GM06990 (cell line): ENCODE results near the gene MDFIC.

Experiments used
- DNase-seq: peaks from one replicate; pipeline ENCODE4 v3.0.0-alpha.2; 2011; ENCODE audit not compliant: insufficient read length; ENCODE audit errors: extremely low read depth
- H3K27me3 ChIP-seq: replicated peaks from 2 replicates; pipeline ENCODE4 v1.6.0; 2011; ENCODE audit warnings: low read length; ENCODE audit not compliant: control insufficient read depth, insufficient read depth
- H3K36me3 ChIP-seq: 2 replicates; pipeline ENCODE4 v1.5.1; 2011; ENCODE audit warnings: low read length; ENCODE audit not compliant: control insufficient read depth, insufficient read depth
- H3K4me3 ChIP-seq: replicated peaks from 2 replicates; pipeline ENCODE4 v1.5.1; 2011; ENCODE audit warnings: low read depth, mild to moderate bottlenecking, control low read depth, low read length
- TF ChIP-seq, protein P1 (sequence below): IDR thresholded peaks from 2 replicates; pipeline ENCODE4 v1.5.1; 2011; ENCODE audit warnings: low read length, control low read depth, mild to moderate bottlenecking, inconsistent platforms; ENCODE audit not compliant: insufficient read depth, poor library complexity, severe bottlenecking

Gene MDFIC

DNA sequence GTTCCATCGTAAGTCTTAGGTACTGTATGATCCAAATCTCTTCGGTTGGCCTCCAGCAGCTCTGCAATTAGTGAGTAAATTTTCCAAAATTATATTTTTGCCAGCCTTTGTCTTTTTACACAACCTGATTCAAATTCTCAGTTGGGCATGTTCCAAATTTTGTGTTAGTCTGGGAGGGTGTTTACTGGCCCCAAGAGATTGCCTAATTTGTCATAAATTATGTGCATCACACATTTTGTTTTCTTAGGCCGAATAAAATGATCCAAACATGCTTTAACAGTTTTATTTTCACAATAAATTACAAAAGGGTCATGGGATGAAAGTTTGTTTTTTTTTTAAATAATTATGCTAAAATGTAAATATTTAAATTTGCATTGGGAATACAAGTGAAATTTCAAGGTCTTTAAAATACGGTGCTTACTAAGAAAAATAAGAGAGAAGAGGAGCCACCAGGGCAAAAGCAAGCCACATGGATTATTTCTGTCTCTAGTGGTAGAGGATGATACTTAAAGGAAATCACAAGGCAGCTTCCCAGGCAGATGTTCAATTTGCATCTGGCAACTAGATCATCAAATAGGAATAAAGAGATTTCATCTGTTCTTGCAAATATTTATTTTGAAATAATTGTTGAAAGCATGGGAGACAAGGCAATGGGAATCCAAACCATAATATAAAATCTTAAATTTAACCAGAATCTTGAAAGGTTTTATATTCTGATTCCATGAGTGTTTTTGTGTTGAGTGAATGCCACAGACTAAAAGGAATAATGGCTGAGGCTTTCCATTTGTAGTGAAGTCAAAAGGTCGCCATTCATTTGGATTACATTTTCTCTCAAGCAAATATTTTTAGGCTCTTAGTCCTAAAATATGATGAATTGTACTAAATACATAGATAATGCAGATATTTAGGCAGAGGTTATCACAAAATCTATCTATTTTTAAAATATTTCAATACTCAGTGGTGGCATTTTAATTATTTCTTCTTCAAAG, 111.1 kb downstream of the MDFIC start:
- H3K27me3 ChIP-seq: no peaks in the 10 kb centered on the region
- TF ChIP-seq, protein P1, sequence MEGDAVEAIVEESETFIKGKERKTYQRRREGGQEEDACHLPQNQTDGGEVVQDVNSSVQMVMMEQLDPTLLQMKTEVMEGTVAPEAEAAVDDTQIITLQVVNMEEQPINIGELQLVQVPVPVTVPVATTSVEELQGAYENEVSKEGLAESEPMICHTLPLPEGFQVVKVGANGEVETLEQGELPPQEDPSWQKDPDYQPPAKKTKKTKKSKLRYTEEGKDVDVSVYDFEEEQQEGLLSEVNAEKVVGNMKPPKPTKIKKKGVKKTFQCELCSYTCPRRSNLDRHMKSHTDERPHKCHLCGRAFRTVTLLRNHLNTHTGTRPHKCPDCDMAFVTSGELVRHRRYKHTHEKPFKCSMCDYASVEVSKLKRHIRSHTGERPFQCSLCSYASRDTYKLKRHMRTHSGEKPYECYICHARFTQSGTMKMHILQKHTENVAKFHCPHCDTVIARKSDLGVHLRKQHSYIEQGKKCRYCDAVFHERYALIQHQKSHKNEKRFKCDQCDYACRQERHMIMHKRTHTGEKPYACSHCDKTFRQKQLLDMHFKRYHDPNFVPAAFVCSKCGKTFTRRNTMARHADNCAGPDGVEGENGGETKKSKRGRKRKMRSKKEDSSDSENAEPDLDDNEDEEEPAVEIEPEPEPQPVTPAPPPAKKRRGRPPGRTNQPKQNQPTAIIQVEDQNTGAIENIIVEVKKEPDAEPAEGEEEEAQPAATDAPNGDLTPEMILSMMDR: no peak
- no peak overlapping the region for H3K4me3 ChIP-seq
- H3K36me3 ChIP-seq: no peaks in the 10 kb centered on the region
- DNase-seq: no peak

DNA sequence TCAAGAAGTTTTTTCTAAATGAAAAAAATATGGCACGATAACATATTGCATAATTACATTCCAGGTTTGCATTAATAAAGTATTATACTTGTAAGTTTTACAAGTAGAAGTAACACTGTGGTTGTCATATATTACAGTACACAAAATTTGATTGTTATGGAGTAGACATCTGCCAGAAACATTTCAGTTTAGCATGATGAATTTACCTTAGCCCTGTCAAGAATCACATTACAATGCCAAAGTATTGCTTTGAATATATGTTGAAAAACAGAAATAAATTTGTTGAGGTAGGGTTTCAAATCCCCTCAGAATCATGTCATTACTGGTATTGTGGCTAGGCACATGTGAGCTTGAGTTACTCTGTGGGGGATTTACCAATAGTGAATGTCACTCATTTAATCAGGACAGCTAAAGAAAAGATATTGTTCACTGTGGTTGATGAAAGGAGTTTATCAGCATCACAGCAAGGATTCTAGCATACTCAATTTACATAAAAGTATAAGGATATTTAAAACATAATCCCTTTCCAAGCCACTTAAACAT, 112.1 kb downstream of the MDFIC start:
- H3K27me3 ChIP-seq: no peaks in the 10 kb centered on the region

DNA sequence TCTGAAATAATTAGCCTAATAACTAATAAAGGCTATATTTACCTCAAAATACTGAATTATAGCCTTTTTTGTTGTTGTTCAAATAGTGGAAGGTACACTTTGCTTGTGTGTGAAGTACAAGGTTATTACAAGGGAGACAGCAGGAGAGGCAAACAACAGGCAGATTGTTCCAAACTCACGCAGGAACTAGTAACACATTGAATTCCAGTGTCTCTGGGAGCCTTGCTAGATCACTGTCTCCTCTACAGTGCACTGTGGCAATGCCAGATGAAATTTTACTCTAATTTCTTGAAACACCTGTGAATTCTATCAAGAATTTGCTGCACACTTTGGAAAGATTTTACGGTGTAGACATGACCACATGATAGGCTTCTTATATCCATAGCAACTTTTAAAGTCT, 112.6 kb downstream of the MDFIC start:
- Histone ChIP-seq H3K36me3 (no peaks in the 10 kb centered on the region), H3K4me3 (no peak overlapping the region), H3K27me3 (no peaks in the 10 kb centered on the region)
- TF ChIP-seq, protein P1: no peak
- no peak for DNase-seq

More for the DNA sequence above, 112.1 kb downstream of the MDFIC start:
- H3K36me3 ChIP-seq: no peaks in the 10 kb centered on the region
- H3K4me3 ChIP-seq: no peak overlapping the region
- no peak for DNase-seq
- TF ChIP-seq, protein P1: no peak

DNA sequence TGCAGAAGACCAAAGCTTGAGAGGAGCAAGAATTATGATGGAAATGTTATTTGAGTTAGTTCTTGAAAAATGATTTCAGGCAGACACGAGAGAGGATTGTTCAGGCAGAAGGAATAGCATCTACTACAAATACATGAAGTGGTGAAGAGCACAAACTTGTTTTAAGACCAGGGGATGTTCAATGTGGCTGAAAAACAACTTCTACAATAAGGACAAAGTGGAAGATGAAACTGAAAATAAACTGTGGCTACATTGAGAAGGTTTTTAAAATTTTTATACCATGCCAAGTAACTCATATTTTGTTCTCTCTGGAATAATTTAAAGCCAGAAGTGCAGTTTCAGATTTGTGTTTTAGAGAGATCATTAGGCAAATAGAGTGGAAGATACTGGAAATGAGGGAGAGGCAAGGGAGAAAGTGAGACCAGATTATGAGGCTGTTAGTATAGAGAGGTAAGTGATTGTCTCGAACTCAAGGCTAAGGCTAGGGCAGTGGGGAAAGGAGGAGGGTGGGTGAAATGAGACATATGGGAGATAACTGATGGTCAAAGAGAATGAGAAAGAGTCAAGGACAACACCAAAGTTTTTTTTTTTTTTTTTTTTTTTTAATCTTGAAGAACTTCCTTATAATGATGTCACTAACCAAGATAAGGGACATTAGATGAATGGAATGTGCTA, 115.4 kb downstream of the MDFIC start:
- H3K4me3 ChIP-seq: no peak overlapping the region
- no peaks in the 10 kb centered on the region for H3K36me3 ChIP-seq
- TF ChIP-seq, protein P1: no peak
- H3K27me3 ChIP-seq: no peaks in the 10 kb centered on the region
- no peak for DNase-seq

DNA sequence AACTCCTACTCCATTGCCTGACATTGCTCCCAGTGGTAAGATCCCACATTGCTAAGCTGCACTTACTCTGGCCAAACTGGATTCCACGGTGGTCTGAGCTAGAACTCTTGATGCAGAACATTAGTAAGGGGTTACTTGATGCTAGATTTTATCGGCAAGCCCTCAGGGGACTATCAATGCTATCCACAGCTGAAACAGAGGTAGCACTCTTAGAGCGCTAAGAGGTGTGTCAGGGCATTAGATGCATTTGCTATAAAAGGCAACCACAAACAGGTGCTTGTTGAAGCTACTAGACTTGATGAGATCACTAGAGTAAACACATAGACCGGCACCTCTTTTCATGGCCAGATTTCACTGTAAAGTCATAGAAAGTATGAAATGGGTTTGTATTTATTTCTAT, 116.3 kb downstream of the MDFIC start:
- no peaks in the 10 kb centered on the region for H3K36me3 ChIP-seq
- no peaks in the 10 kb centered on the region for H3K27me3 ChIP-seq
- no peak overlapping the region for H3K4me3 ChIP-seq
- no peak for DNase-seq
- TF ChIP-seq, protein P1: no peak
